ENCODE results near the gene IL1RAPL2.
"Not testable (repeated sequence)": the region's sequence is repeated elsewhere in the genome, so short reads cannot be mapped to it uniquely, and the experiment has no call there.

The IL1RAPL2 gene

GRCh38 chrX:105190252-105190853, 624.4 kb downstream of the IL1RAPL2 start:
- no peak for DNase-seq

GRCh38 chrX:105191878-105192277, 625.9 kb downstream of the IL1RAPL2 start:
- DNase-seq: peak; percentile 16

- DNase-seq: no peak
Measured at GRCh38 chrX:105209406-105209805, 643.4 kb downstream of the IL1RAPL2 start.

- DNase-seq: no peak
Measured at GRCh38 chrX:105210258-105210657, 644.3 kb downstream of the IL1RAPL2 start.

DNA sequence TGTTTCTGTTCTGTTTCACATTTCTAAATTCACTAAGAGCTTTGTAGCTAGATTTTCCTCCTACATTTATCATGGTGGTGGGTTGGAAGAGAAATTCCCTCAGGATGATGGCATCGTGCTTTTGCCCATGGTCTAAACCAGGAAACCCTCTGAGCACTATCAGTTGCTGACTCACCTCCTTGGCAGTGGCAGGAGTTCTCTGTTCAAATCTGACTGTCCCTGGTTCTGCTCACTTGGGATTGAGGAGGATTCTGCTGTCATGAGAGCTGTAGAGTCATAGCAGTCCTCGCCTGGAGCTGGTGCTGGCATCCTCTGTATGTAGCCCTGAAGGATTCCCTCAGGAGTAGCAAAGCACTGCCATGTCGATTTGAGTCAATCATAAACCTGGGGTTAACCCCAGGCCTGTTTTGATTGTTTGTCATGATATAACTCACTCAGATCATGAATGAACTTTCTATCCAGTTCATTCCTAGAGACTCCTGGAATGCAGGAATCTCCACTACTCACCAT, 645.1 kb downstream of the IL1RAPL2 start:
- no peak for DNase-seq

GRCh38 chrX:105219454-105220401, 653.7 kb downstream of the IL1RAPL2 start:
- DNase-seq: no peak

DNA sequence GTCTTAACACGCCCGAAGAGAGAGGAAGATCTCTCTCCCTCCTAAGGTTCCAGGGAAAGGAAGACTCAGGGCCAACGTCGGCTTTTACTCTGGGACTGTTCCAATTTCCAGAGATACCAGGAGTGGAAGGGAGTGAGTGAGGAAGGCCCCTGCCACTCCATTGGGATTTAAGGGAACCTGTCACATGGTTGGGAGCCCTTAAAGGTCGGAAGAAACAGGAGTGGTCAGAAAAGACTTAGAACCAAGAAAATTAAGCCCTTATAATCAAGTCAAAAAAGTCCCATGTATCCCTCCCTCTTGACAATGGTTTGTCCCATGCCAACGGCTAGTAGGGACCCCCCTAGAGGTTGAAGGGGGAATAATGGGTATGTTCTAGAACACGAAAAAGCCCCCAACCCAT, 654.6 kb downstream of the IL1RAPL2 start, which contains the start of gene TEX13A:
TSS of gene TEX13A (minus strand) at position 59 of the 400 bp plus-strand sequence. CDS start 297 bp downstream, outside the sequence.
- no peak for DNase-seq

DNA sequence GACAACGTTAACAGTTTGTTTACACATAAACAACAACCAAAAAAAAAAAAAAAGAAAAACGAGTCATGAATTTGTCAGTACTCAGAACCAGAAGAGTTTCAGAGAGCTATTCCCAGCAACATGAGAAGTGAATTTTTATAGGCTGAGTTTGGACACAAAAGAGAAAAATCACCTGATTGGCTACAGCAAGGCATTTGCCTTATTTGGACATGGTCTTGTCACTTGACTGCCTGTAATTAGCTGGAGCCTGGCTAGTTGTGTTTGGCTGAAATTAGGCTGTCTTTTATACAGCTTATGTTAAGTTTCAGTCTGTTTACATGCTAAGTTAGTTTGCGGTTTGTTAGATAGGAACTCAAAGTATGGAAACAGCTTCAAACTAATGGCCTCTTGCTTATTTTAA, 655.4 kb downstream of the IL1RAPL2 start:
- DNase-seq: no peak

- no peak for DNase-seq
Measured at GRCh38 chrX:105226499-105226898, 660.5 kb downstream of the IL1RAPL2 start.

DNA sequence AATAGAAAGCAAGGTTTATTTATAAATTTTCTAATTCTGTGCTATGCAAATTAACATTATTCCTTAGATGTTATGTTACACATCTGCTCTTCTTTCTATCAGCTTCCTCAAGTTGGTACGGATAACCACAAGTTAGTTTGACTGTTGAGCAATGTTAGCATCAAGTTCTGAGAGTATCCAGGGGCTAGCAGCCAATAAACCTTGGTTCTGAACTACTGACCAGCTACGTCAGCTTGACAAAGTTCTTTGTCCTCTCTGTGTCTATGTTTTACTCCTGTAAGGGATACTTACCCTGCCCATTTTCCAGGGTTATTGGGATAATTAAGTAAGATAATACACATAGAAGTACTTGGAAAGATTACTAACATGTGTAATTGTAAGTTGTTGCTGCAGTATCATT, 662.6 kb downstream of the IL1RAPL2 start:
- DNase-seq: no peak

DNA sequence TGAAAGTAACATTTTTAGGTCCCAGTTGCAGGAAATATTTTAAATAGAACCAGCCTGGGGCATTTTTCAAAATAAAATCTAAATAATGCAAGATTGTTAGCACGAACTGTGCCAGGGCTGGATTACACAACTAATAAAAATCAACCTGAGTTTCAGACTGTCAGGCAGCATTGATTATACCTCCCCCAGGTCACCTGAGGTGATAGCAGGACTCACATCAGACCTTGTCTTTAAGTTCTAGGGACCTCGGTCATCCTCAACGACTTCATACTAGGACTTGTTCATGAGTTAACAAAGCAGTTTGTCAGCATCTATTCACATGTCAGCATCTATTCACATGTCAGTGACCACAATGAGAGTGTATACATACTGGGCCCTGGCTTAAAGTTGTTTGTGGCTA, 663.1 kb downstream of the IL1RAPL2 start:
- no peak for DNase-seq

DNA sequence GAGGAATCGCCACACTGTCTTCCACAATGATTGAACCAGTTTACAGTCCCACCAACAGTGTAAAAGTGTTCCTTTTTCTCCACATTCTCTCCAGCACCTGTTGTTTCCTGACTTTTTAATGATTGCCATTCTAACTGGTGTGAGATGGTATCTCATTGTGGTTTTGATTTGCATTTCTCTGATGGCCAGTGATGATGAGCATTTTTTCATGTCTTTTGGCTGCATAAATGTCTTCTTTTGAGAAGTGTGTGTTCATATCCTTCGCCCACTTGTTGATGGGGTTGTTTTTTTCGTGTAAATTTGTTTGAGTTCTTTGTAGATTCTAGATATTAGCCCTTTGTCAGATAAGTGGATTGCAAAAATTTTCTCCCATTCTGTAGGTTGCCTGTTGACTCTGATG, 671.4 kb downstream of the IL1RAPL2 start:
- not testable (repeated sequence) for DNase-seq

DNA sequence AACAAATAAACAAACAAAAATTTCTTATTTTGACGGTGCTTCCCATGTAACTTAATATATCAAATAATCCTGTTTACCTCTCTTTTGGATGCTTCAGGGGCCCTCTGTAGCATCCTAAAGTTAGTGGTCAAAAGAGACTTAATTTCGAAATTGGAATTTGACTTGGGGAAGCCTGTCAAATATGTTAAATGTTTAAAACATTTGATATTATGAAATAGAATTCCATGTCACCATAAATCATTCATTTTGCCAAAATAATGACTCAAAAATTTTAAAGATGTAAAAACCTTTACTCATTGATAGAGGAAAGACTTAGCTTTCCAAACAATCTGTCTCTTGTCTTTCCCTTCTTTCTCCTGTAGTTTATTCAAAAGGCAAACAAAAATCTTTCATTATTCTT, 675.1 kb downstream of the IL1RAPL2 start:
- DNase-seq: no peak

DNA sequence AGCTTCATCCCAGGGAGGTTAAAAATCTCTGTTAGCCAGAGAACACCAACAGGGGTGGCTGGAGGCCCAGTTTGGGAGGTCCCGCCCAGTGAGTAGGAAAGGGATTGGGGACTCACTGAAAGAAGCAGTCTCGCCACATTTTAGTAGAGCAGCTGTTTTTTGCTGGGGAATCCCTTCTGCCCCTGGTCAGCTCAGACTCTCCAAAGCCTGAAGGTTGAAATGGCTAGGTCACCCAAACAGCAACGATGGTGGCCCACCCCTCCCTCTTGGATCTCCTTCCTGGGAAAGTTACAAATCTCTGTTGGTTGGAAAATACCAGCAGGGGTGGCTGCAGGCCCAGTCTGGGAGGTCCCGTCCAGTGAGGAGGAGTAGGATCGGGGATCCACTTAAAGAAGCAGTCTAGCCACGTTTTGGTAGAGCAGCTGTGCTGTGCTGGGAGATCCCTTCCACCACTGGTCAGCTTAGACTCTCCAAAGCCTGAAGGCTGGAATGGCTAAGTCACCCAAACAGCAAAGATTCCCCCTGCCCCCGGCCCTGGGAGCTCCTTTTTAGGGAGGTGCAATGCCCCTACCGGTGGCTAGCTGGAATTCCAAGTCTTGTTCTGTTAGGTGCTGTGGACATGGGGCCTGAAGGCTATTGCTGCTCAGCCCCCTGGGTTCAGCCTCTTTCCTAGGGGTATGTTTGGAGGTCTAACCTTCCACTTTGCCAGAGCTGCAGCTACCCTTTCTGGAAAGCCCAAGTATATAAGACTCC, 694.5 kb downstream of the IL1RAPL2 start:
- no peak for DNase-seq

- DNase-seq: no peak
Measured at GRCh38 chrX:105263171-105263570, 697.2 kb downstream of the IL1RAPL2 start.

DNA sequence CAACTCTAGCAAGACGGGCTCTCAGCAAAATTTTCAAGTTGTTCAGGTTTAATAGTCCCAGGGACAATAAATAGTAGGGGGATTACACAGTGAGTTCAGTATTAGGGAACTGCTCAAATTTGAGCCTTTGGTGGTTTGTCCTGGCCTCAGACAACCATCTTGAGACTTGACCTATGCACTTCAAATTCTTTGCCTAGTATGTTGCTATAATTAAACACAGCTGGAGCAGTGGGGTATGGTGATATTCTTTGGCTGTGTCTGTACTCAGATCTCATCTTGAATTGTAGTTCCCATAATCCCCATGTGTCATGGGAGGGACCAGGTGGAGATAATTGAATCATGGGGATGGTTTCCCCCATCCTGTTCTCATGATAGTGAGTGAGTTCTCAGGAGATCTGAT, 697.8 kb downstream of the IL1RAPL2 start:
- DNase-seq: no peak

DNA sequence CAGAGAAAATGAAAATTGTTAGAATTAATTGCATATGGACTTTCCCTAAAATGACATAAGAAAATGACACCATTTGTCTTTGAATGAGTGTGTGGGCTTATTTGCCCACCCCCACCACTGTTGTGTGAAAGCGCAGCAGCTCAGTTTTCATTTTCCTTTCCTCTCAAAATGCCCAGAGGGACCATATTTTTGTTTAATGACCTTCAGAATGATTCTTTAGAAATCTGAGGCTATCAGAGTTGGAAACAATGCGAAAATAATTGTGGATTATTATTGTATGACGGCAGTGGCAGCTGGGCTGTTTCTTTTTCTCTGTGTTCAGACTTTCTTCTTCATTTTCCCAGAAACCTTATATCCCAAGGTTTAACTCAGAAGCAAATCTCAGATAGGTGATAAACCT, 699.1 kb downstream of the IL1RAPL2 start:
- no peak for DNase-seq

DNA sequence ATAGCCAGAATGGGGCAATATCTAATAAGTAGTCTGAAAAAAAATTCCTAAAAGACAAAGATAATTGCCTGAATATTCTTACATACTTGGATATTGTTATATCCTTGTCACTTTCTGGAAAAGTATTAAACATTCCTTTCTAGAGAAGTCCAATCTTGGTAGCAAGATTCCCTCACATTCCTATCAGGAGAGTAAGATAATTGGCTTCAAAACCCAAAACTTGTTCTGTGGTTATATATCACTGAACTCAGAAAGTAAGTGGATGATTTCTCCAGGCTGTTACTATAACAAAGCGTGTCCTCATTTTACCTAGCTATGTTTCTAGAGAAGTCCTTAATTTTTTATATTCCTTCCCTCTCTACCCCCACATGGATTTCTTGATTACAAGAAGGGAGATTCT, 700.5 kb downstream of the IL1RAPL2 start:
- no peak for DNase-seq

DNA sequence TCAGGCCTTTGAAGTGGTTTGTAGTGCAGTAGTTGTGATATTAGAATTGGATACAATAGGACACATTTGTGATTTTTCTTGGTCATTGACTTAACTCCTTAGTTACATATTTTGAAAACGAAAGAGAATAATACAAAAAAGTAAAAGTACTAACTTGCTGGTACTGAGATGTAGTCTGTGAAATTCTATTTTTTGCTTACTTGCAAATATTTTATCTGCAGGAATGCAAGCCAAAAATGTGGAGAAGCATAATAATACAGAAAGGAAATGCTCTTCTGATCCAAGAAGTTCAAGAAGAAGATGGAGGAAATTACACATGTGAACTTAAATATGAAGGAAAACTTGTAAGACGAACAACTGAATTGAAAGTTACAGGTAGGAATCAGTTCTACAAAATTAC, 701.2 kb downstream of the IL1RAPL2 start:
- DNase-seq: no peak

DNA sequence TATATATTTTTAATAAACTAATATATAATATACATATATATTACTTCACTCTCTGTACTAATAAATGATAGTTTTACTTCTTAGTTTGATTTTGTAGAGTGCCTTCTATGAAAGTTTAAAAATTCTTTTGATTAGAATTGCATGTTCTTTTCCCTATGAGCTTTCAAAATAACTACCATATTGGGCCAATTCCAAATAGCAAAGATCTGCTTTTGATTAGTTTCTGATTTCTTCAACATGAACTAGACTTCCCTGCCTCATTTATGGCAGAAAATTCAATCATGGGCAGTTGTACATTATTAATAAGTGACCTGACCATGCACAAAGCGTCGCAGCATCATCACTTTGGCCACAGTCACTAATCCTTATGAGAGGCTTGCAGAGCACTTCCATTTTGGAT, 703.4 kb downstream of the IL1RAPL2 start:
- DNase-seq: no peak

DNA sequence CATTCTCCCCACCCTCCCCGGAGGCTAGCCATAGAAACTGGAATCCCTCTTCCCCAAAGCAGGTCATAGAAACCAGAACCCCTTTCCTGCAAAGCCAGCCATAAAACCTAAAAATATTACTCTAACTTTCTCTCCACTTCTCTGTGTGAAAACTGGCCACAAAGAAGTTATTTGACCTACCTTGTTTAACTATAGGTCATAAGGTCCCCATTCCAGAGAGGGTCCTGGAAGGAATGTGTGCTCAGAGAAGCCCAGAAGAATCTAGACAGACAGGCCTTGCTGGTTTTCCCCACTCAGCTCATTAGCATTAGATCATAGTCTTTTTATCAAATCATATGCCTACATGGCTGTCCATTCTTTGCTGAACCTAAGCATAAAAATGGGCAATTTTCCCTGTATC, 707.3 kb downstream of the IL1RAPL2 start:
- DNase-seq: no peak

- no peak for DNase-seq
Measured at GRCh38 chrX:105274091-105274490, 708.1 kb downstream of the IL1RAPL2 start.

GRCh38 chrX:105277132-105277531, 711.1 kb downstream of the IL1RAPL2 start:
- no peak for DNase-seq
